Esophagus squamous epithelium (tissue), 4 donors: ENCODE measurements around the gene CCER1.

Experiments used
- POLR2A ChIP-seq, 4 donors: fragments of 450-650 bp; IDR thresholded peaks; one replicate each; pipeline ENCODE4 v1.6.1; 2017; ENCODE audit warnings: antibody characterized with exemption in 4 of 4, mild to moderate bottlenecking in 4 of 4, moderate library complexity in 3 of 4
- TF ChIP-seq, protein P1 (sequence below), 6 experiments: fragments of 450-650 bp in 4 of 6; fragments of 200-600 bp in 2 of 6; sonication (generic) in 2 of 6; IDR thresholded peaks; one replicate each; pipeline ENCODE4 v1.5.1; 2016 to 2019; ENCODE audit warnings: antibody characterized with exemption in 6 of 6, mild to moderate bottlenecking in 4 of 6, moderate library complexity in 4 of 6

DNA sequence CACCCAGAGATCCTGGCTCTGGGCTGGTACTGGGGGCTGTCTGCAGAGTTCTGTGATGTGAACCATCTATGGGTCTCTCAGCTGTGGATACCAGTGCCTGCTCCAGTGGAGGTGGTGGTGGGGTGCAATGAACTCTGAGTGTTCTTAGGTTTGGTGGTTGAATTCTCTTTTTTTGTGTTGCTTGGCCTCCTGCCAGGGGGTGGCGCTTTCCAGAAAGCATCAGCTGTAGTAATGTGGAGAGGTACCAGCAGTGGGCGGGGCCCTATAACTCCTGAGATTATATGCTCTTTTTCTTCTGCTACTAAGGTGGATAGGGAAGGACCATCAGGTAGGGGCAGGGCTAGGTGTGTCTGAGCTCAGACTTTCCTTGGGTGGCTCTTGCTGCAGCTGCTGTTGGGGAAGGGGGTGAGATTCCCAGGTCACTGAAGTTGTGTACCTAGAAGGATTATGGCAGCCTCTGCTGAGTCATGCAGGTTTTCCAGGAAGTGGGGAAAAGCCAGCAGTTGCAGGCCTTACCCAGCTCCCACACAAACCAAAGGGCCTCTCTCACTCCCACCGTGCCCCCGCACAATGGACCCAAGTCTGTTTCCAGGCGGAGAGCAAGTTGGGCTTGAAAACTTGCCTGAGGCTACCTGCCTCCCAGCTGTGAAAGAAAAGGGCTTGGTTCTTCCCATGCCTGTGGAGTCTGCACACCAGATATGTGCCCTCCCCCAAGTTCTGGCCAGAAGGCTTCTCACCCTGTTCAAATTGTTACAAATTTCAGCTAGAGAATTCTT is 18.6 kb downstream of the CCER1 start:
- TF ChIP-seq, protein P1, sequence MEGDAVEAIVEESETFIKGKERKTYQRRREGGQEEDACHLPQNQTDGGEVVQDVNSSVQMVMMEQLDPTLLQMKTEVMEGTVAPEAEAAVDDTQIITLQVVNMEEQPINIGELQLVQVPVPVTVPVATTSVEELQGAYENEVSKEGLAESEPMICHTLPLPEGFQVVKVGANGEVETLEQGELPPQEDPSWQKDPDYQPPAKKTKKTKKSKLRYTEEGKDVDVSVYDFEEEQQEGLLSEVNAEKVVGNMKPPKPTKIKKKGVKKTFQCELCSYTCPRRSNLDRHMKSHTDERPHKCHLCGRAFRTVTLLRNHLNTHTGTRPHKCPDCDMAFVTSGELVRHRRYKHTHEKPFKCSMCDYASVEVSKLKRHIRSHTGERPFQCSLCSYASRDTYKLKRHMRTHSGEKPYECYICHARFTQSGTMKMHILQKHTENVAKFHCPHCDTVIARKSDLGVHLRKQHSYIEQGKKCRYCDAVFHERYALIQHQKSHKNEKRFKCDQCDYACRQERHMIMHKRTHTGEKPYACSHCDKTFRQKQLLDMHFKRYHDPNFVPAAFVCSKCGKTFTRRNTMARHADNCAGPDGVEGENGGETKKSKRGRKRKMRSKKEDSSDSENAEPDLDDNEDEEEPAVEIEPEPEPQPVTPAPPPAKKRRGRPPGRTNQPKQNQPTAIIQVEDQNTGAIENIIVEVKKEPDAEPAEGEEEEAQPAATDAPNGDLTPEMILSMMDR (IDR thresholded peaks at IDR 0.05) = no peak
- no peak for TF ChIP-seq POLR2A (IDR thresholded peaks at IDR 0.05)
